ENCODE results near the gene CNTD1. TPM values are rescaled to one million over a fixed set of nuclear protein-coding genes. Genes with fewer than 3 reads are reported as not detected.

CNTD1 gene
- total and polyA plus RNA-seq, 2 experiments from 2014 or later: 1.1 TPM; not detected in 1

- peaks cover 43% of the 10 kb centered on the region for H3K27me3 Mint-ChIP-seq (ENCODE audit: insufficient read depth, low read depth, poor library complexity)
- H3K4me1 Mint-ChIP-seq: peaks cover 21% of the 10 kb centered on the region
- H3F3A ChIP-seq (replicated peaks; ENCODE audit: low read depth): peaks cover 8% of the 10 kb centered on the region; the same call in 1 of the 2 replicates
- H3K36me3 Mint-ChIP-seq (ENCODE audit: low read depth): 0 out of 3 replicates have a peak, but pooled peaks cover 3% of the 10 kb centered on the region
- no peaks in the 10 kb centered on the region; the same call in 2 of the 3 replicates for H3K9me3 Mint-ChIP-seq
- H4K20me1 ChIP-seq (replicated peaks; ENCODE audit: insufficient read depth): no peaks in the 10 kb centered on the region
- H3K4me3 ChIP-seq: no peak overlapping the region
- TF ChIP-seq ZNF114 (CRISPR knock-in tag; IDR thresholded peaks at IDR 0.05): no peak
- no peak for TF ChIP-seq STAT1 (IDR thresholded peaks at IDR 0.05; ENCODE audit: unreplicated experiment)
- no peak for TF ChIP-seq REST (IDR thresholded peaks at IDR 0.05; ENCODE audit: unreplicated experiment)
- no peak for TF ChIP-seq ZNF331 (CRISPR knock-in tag; IDR thresholded peaks at IDR 0.05; ENCODE audit: low read depth)
- no peak for TF ChIP-seq ETS1 (IDR thresholded peaks at IDR 0.05)
- no peak for TF ChIP-seq ZNF462 (CRISPR knock-in tag; IDR thresholded peaks at IDR 0.05)
- TF ChIP-seq NANOG (IDR thresholded peaks at IDR 0.05; ENCODE audit: borderline replicate concordance): no peak
- no peak for TF ChIP-seq CREB1 (CRISPR knock-in tag; IDR thresholded peaks at IDR 0.05; ENCODE audit: low read depth)
- no peak for TF ChIP-seq JUNB (IDR thresholded peaks at IDR 0.05; ENCODE audit: unreplicated experiment)
- TF ChIP-seq EZH2phosphoT487 (IDR thresholded peaks at IDR 0.05; ENCODE audit: unreplicated experiment): no peak
- TF ChIP-seq POLR2AphosphoS5 (IDR thresholded peaks at IDR 0.05; ENCODE audit: low read depth): no peak
- no peak for TF ChIP-seq CTCF (conservative IDR thresholded peaks at IDR 0.05; ENCODE audit: low read depth in 2 of 2)
- no peak for TF ChIP-seq EZH2 (IDR thresholded peaks at IDR 0.05; ENCODE audit: low read depth, unreplicated experiment)
- H3K4me2 ChIP-seq: no peak overlapping the region
- H3K9me2 ChIP-seq (ENCODE audit: insufficient read depth): no peaks in the 10 kb centered on the region
- H3K79me2 ChIP-seq (replicated peaks; ENCODE audit: insufficient read depth): no peaks in the 10 kb centered on the region
- H3K27ac ChIP-seq (ENCODE audit: low read depth): no peak overlapping the region
- H3K4me1 ChIP-seq (ENCODE audit: insufficient read depth): peaks cover 21% of the 10 kb centered on the region; the same call in 1 of the 2 replicates
- H3K36me3 ChIP-seq (ENCODE audit: insufficient read depth): no peaks in the 10 kb centered on the region
- H3K27me3 ChIP-seq (ENCODE audit: insufficient read depth): peaks cover 34% of the 10 kb centered on the region
- no peak overlapping the region for H3K4me3 Mint-ChIP-seq
- H2AFZ ChIP-seq: no peak overlapping the region
- no peak overlapping the region for H3K27ac Mint-ChIP-seq
- no peak for DNase-seq (ENCODE audit: low spot score)
- no peak for ATAC-seq
These were observed 14.3 kb upstream of the CNTD1 start for GRCh38 chr17:42784409-42784808.
